ENCODE data around the gene GNB1. TPM values are rescaled to one million over a fixed set of nuclear protein-coding genes. Genes with fewer than 3 reads are reported as not detected.

The GNB1 gene
- total and polyA plus RNA-seq, 2 experiments from 2014 or later = 85.5 to 196 TPM

- no peak for DNase-seq (ENCODE audit: low read depth in 1 of 2, low spot score in 1 of 2)
- Histone ChIP-seq H3K9me3 (ENCODE audit: low read depth) (no peaks in the 10 kb centered on the region), H3K27ac (no peak overlapping the region), H3K36me3 (no peaks in the 10 kb centered on the region), H3K4me1 (ENCODE audit: low read depth) (peaks cover 18% of the 10 kb centered on the region), H3K4me3 (no peak overlapping the region), H3K27me3 (no peaks in the 10 kb centered on the region)
- TF ChIP-seq CTCF (IDR thresholded peaks at IDR 0.05; ENCODE audit: low read depth, low read length) = no peak
Measured at GRCh38 chr1:1895060-1895418, 4.2 kb upstream of the GNB1 start.

- TF ChIP-seq CTCF (IDR thresholded peaks at IDR 0.05; ENCODE audit: low read depth, low read length) = no peak
- Histone ChIP-seq H3K9me3 (ENCODE audit: low read depth) (no peaks in the 10 kb centered on the region), H3K36me3 (no peaks in the 10 kb centered on the region), H3K4me3 (no peak overlapping the region), H3K27ac (no peak overlapping the region), H3K27me3 (no peaks in the 10 kb centered on the region), H3K4me1 (ENCODE audit: low read depth) (peaks cover 18% of the 10 kb centered on the region)
- no peak for DNase-seq (ENCODE audit: low read depth in 1 of 2, low spot score in 1 of 2)
Measured at GRCh38 chr1:1894354-1895059, 3.6 kb upstream of the GNB1 start.

- peaks cover 22% of the 10 kb centered on the region for H3K4me1 ChIP-seq (ENCODE audit: low read depth)
- H3K27ac ChIP-seq = no peak overlapping the region
- H3K9me3 ChIP-seq (ENCODE audit: low read depth) = no peaks in the 10 kb centered on the region
- H3K27me3 ChIP-seq = no peaks in the 10 kb centered on the region
- no peaks in the 10 kb centered on the region for H3K36me3 ChIP-seq
- DNase-seq (ENCODE audit: low read depth in 1 of 2, low spot score in 1 of 2) = no peak
- TF ChIP-seq CTCF (IDR thresholded peaks at IDR 0.05; ENCODE audit: low read depth, low read length) = no peak
- no peak overlapping the region for H3K4me3 ChIP-seq
Measured at GRCh38 chr1:1893997-1894353, 3.1 kb upstream of the GNB1 start.

- no peak for TF ChIP-seq CTCF (IDR thresholded peaks at IDR 0.05; ENCODE audit: low read depth, low read length)
- Histone ChIP-seq H3K36me3 (no peaks in the 10 kb centered on the region), H3K27me3 (no peaks in the 10 kb centered on the region), H3K9me3 (ENCODE audit: low read depth) (no peaks in the 10 kb centered on the region), H3K27ac (no peak overlapping the region), H3K4me1 (ENCODE audit: low read depth) (peaks cover 28% of the 10 kb centered on the region), H3K4me3 (no peak overlapping the region)
- no peak for DNase-seq (ENCODE audit: low read depth in 1 of 2, low spot score in 1 of 2)
Measured at GRCh38 chr1:1893291-1893985, 2.6 kb upstream of the GNB1 start.

GRCh38 chr1:1892763-1893120, 1.9 kb upstream of the GNB1 start:
- TF ChIP-seq CTCF (IDR thresholded peaks at IDR 0.05; ENCODE audit: low read depth, low read length) = no peak
- H3K4me1 ChIP-seq (ENCODE audit: low read depth) = peaks cover 28% of the 10 kb centered on the region

More at GRCh38 chr1:1892763-1893120, 1.9 kb upstream of the GNB1 start:
- Histone ChIP-seq H3K4me3 (no peak overlapping the region), H3K27ac (peak overlapping the region; percentile 98), H3K9me3 (ENCODE audit: low read depth) (no peaks in the 10 kb centered on the region), H3K27me3 (no peaks in the 10 kb centered on the region), H3K36me3 (no peaks in the 10 kb centered on the region)
- DNase-seq (ENCODE audit: low read depth in 1 of 2, low spot score in 1 of 2) = no peak

Measured in cardiac muscle cell (in vitro differentiated cells and primary cell).